ENCODE measurements around the gene ANAPC7.
"Not testable (repeated sequence)": the region's sequence is repeated elsewhere in the genome, so short reads cannot be mapped to it uniquely, and the experiment has no call there.

The ANAPC7 gene

DNA sequence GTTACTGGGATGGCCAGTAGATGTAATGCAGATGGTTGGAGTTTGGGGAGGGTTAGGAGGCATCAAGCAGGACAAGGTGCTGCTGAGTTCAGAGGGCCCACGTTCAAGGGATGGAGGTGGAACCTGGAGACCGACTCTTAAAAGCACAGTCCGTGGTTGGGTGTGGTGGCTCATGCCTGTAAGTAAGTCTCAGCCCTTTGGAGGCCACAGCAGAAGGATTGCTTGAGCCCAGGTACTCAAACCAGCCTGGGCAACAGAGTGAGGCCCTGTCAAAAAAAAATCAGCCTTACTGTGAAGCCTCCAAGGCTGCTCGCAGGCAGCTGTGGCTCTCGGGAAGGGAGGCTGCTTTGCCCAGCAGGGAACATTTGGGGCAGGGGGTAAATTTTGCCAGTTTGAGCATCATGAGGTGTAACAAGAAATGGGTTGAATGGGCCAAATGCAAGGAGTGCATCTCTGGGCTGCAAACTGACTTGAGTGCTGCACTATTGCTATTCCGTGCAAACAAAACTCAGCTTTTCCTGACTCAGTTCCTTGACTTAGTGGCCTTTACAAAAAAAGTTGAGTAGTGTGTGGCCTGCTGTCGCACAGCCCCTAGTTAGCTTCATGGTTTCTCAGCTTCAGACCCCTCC, 55.0 kb downstream of the ANAPC7 start:
- no peak for DNase-seq (ENCODE audit: low read depth, low spot score)

GRCh38 chr12:110347767-110348166, 55.7 kb downstream of the ANAPC7 start:
- DNase-seq (ENCODE audit: low read depth, low spot score): no peak

- no peak for DNase-seq (ENCODE audit: low read depth, low spot score)
These were observed 57.5 kb downstream of the ANAPC7 start for GRCh38 chr12:110345963-110346362.

DNA sequence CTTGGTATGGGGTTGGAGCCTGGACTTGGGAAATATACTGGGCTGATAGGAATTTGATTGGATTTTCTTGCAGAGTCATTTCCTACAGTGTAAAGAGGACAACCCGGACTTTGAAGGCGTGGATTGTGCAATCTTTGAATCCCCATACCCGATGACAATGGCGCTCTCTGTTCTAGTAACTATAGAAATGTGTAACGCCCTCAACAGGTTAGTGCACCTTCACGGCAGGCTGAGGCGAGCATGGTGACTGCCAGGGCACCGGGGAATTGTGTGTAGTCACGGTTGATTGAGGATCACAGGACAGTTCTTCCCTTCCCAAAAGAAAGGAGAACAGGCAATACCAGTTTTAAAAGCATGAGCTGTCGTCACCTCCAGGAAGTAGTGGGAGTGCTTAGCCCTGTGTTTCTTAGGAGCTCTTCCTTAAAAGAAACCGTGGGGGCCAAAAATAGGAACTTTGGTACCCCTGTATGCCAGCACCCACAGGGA, 58.3 kb downstream of the ANAPC7 start:
- DNase-seq (ENCODE audit: low read depth, low spot score): no peak

DNA sequence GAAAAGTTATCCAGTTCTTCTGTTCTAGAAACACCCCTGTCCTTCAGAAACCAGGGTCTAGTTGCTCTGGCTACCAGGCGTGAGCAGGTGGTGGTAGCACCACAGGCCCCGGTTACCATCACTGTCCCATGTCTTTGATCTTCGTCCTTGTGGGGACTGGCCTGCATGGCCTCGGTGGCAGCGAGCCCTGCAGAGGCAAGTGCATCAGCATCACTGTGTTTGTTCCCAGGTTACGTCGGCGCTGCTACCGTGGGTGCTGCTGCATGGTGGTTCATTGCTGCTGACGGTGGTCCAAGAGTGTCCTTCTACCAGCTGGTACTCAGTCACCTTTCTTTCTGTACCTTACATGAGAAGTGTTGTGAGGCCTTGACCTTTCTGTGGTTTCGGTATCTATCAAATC, 58.9 kb downstream of the ANAPC7 start:
- DNase-seq (ENCODE audit: low read depth, low spot score): no peak

- DNase-seq (ENCODE audit: low read depth, low spot score): no peak
These were observed 59.6 kb downstream of the ANAPC7 start for GRCh38 chr12:110343736-110344555.

DNA sequence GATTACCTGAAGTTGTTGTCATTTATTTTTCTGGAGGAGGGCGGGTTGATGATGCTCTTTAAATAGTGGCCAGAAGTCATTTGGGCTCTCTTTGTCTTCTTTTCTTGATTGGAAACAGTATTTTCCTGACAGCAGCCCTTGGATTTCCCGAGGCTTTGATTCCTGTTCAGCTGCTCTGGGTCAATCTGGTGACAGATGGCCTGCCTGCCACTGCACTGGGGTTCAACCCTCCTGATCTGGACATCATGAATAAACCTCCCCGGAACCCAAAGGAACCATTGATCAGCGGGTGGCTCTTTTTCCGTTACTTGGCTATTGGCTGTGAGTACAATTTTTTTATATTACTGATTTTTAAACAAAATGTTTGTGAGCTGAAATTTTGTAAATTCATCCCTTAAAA, 60.4 kb downstream of the ANAPC7 start:
- no peak for DNase-seq (ENCODE audit: low read depth, low spot score)

DNA sequence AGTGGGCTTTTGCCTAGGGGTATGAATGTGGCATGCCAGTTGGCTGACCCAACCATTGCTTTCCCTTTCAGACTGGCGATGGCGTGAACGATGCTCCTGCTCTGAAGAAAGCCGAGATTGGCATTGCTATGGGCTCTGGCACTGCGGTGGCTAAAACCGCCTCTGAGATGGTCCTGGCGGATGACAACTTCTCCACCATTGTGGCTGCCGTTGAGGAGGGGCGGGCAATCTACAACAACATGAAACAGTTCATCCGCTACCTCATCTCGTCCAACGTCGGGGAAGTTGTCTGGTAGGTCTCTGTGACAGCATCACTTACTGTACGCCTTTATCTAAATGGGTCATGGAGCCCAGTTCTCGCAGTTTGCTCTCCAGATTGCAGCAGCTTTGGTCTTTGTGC, 61.4 kb downstream of the ANAPC7 start:
- DNase-seq (ENCODE audit: low read depth, low spot score): no peak

GRCh38 chr12:110340706-110341105, 62.8 kb downstream of the ANAPC7 start:
- DNase-seq (ENCODE audit: low read depth, low spot score): no peak

- not testable (repeated sequence) for DNase-seq (ENCODE audit: low read depth, low spot score)
These were observed 63.2 kb downstream of the ANAPC7 start for GRCh38 chr12:110340261-110340660.

DNA sequence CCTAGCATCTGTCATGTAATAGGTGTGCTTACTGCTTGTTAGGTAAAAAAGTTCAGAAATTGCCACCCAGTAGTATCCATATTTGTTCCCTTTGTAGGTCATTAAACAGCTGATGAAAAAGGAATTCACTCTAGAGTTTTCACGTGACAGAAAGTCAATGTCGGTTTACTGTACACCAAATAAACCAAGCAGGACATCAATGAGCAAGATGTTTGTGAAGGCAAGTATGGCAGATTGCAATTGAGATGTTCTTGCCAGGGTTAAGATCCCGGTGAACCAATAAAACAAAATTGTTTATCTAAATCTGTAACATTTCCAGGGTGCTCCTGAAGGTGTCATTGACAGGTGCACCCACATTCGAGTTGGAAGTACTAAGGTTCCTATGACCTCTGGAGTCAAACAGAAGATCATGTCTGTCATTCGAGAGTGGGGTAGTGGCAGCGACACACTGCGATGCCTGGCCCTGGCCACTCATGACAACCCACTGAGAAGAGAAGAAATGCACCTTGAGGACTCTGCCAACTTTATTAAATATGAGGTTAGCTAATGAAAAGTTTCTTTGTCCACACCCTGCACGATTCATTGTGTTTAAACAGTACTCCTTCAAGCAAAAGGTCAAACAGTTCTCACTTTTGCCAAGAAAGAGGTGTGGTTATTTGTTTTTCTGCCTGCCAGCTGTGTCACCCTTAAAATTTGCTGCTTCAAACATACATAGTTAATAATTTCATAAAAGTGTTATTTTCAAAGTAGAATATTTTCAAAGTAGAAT, 64.1 kb downstream of the ANAPC7 start:
- DNase-seq (ENCODE audit: low read depth, low spot score): no peak

DNA sequence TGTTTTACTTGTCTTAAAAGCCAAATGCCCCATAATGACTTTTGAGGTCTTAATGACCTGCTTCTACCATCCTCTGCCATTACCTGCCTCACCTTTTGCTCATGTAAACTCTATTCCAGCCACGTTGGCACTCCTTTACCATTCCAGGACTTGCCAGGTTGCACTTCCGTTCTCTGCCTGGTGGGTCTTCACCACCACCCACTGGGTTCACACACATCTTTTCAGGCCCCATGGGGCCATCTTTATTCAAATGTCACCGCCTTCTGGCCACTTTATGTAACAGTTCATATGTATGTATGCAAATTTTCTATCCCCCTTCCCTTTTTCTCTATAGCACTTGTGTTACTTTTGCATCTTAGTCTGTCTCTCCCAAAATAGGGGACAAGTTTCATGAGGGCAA, 64.8 kb downstream of the ANAPC7 start:
- no peak for DNase-seq (ENCODE audit: low read depth, low spot score)

GRCh38 chr12:110337912-110338710, 65.4 kb downstream of the ANAPC7 start:
- no peak for DNase-seq (ENCODE audit: low read depth, low spot score)

GRCh38 chr12:110335481-110336045, 67.9 kb downstream of the ANAPC7 start:
- DNase-seq (ENCODE audit: low read depth, low spot score): no peak

DNA sequence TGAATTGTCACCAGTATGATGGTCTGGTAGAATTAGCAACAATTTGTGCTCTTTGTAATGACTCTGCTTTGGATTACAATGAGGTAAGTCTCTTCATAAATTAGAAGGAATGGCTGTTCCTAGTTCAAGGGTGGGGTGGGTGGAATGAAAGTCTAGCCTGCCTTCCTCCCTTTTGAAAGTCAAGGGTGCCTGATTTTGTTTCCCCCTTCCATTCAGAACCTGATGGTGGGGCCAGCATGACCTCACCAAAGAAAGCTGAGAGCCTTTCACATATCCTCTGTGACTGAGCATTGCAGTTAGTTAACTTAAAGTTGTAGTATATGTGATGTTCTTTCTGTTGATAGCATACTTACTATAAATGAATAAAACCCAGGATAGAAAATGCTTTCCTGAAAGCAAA, 70.3 kb downstream of the ANAPC7 start:
- DNase-seq (ENCODE audit: low read depth, low spot score): no peak

- DNase-seq (ENCODE audit: low read depth, low spot score): no peak
These were observed 73.0 kb downstream of the ANAPC7 start for GRCh38 chr12:110330544-110330943.

- no peak for DNase-seq (ENCODE audit: low read depth, low spot score)
These were observed 73.4 kb downstream of the ANAPC7 start for GRCh38 chr12:110330124-110330523.

- DNase-seq (ENCODE audit: low read depth, low spot score): no peak
These were observed 73.8 kb downstream of the ANAPC7 start for GRCh38 chr12:110329710-110330109.
